Fibroblast of mammary gland (primary cell): ENCODE results near the gene TTC21B.

Source experiments
- DNase-seq: peaks from one replicate; pipeline ENCODE4 v3.0.0-alpha.2; 2010; ENCODE audit warnings: low read depth
- H3K4me3 ChIP-seq: 2 replicates; pipeline ENCODE4 v1.5.1; 2011; ENCODE audit warnings: low read depth, mild to moderate bottlenecking, low read length, moderate library complexity; ENCODE audit not compliant: control insufficient read depth
- TF ChIP-seq, protein P1 (sequence below): conservative IDR thresholded peaks from 2 replicates; pipeline ENCODE4 v1.5.1; 2011; ENCODE audit warnings: low read depth, low read length, inconsistent platforms; ENCODE audit not compliant: control insufficient read depth, insufficient read depth

TTC21B gene

DNA sequence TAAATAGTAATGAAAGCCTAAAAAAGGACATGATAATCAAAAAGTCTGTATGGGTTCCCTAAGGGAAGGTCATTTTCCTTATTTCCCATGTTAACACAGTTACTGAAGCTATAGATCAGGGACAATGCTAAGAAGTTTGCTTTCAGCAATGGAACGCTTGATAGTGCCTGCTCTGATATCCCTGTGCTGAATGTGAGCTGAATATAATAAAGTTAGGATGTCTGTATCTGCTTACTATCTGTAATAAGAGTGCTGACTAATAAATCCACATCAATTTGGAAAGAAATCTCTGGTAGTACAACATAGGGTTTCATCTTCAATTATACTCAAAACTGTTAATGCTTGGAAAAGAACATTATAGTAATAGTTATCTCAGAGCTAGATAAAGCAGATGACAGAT lies 25.8 kb downstream of the TTC21B start:
- no peak for DNase-seq
- no peak overlapping the region for H3K4me3 ChIP-seq
- TF ChIP-seq, protein P1, sequence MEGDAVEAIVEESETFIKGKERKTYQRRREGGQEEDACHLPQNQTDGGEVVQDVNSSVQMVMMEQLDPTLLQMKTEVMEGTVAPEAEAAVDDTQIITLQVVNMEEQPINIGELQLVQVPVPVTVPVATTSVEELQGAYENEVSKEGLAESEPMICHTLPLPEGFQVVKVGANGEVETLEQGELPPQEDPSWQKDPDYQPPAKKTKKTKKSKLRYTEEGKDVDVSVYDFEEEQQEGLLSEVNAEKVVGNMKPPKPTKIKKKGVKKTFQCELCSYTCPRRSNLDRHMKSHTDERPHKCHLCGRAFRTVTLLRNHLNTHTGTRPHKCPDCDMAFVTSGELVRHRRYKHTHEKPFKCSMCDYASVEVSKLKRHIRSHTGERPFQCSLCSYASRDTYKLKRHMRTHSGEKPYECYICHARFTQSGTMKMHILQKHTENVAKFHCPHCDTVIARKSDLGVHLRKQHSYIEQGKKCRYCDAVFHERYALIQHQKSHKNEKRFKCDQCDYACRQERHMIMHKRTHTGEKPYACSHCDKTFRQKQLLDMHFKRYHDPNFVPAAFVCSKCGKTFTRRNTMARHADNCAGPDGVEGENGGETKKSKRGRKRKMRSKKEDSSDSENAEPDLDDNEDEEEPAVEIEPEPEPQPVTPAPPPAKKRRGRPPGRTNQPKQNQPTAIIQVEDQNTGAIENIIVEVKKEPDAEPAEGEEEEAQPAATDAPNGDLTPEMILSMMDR = no peak

DNA sequence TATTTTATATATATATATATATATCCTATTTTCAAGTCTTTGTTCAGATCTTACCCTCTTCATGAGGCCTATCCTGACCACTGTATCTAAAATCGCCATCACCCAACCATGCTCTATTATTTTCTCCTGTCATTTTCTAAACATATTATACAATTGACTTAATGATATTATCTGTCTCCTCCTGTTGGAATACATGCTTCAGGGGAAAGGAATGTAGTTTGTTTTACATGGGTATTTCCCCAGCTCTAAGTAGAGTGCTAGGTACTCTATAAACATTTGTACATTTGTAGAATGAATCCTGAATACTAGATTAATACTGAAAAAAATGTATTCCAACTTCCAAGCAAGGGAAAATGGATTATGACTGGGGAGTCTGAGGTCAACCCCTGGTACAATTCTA lies 26.2 kb downstream of the TTC21B start:
- no peak for DNase-seq
- TF ChIP-seq, protein P1 = no peak
- H3K4me3 ChIP-seq = no peak overlapping the region

DNA sequence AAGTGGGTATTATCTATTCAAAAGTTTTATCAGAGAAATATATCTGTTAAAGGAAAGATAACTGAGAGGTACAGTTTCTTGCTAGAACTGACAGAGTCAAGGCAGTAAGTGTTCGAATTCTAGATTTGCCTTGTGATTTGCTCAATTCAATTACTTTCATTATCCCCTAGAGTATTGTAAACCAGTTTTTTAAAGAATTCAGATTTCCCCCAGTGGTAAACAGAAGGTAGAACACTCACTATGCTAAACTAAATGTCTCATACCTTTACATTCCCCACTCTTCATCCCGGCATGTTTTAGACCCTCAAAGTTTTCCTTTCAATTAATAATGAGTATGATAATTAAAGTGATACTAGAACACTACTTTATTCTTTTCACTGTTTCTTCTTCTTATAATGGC lies 28.6 kb downstream of the TTC21B start:
- H3K4me3 ChIP-seq = no peak overlapping the region
- TF ChIP-seq, protein P1 = no peak
- no peak for DNase-seq

DNA sequence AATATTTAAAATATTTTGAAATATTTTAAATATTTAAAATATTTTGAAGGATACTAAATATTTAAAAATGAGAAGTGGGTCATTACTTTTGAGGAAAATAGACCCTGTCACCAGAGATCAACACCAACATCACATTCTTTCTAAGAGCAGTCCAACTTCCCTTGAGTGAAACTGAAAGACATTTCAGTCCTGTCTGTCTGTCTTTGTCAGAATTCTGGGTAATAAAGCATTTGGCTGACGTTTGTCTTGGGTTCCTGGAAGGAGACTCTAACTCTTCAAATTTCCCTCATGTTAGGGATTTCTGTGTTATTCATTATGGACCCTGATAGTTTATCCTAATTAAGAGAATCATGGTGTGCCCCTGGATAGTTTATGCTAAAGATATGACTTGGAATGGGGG lies 32.8 kb downstream of the TTC21B start:
- no peak for DNase-seq
- TF ChIP-seq, protein P1 = no peak
- H3K4me3 ChIP-seq = no peak overlapping the region

DNA sequence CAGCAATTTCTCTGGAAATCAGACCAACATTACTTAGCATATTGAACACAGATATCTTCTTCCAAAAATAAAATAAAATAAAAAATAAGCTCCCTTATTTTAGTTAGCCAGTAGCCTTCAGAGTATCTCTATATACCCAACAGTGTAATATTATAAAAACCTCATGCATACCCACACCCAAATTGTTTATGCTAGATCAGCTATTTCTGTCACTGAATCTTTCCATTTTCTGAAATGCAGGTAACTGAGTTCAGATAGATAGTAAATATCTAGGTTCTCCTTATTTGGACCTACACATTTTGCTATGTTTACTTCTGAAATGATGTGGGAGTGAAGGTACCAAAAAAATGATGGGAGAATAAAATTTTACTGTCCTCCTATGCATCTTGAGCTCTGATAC lies 39.9 kb downstream of the TTC21B start:
- no peak for DNase-seq
- no peak overlapping the region for H3K4me3 ChIP-seq
- TF ChIP-seq, protein P1 = no peak

DNA sequence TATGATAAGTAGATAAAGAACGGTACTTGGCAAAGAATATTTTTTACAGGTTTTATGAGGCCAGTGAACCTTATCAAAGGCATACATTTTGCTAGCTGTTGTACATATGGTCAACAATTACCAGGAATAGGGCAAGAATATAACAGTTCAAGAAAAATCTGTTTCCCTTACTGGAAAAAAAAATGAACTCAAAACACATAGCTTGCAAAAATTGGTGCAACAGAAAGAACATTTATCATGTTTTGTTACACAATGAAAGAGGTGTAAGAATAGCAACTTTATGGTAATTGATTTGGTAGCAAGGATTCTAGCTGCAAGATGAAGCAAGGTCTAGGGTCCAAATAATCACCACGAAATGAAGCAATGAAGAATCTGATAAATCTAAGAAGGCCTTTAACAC lies 41.6 kb downstream of the TTC21B start:
- no peak for DNase-seq
- H3K4me3 ChIP-seq = no peak overlapping the region
- TF ChIP-seq, protein P1 = no peak

DNA sequence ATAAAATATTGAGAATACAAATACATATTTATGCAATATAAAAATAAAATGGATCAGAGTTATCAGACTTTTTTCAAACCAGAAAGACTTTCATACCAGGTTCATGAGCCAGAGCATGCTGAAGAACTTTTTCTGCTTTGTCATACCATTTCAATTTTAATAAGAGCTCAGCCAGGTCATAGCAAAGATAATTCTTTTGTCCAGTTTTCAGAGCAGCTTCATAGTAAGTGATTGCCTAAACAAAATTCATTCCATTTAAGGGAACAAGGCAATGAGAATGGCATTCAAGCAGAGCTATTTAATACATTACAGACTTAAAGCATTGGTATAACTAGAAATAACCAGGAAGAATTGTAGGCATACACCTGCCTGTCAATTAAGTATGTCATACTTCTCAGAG lies 42.3 kb downstream of the TTC21B start:
- DNase-seq = no peak
- no peak overlapping the region for H3K4me3 ChIP-seq
- TF ChIP-seq, protein P1 = no peak
